CD4-positive, alpha-beta T cell (primary cell): ENCODE measurements around the gene TSPAN18. TPM values are rescaled to one million over a fixed set of nuclear protein-coding genes. Genes with fewer than 3 reads are reported as not detected.

Source experiments
- ATAC-seq: fragments of 200-7000 bp; cut with Tn5 transposase; one replicate; pipeline ENCODE4 v1.10.0; 2022; ENCODE audit warnings: mild to moderate bottlenecking; ENCODE audit not compliant: poor library complexity
- CTCF ChIA-PET: fragments of 350-600 bp; sonication (Branson Sonifier 250); formaldehyde crosslinking; loops from one replicate; lab custom pipeline; 2021; ENCODE audit warnings: antibody characterized with exemption, inconsistent platforms; lab: Charles Lee
- POLR2A ChIA-PET: fragments of 350-600 bp; sonication (Branson Sonifier 250); formaldehyde crosslinking; loops from one replicate; lab custom pipeline; 2021; ENCODE audit warnings: antibody characterized with exemption, inconsistent platforms; lab: Charles Lee
- DNase-seq, 14 experiments: peaks; one replicate each; pipeline ENCODE4 v3.0.0-alpha.2; 2013 to 2020; ENCODE audit warnings: mixed read lengths in 2 of 14
- H3K27ac ChIP-seq, 2 donors: one replicate each; pipeline versions ENCODE4 v1.5.1 to v1.7.0; 2013; ENCODE audit warnings: low read length in 2 of 2, low read depth in 1 of 2, mild to moderate bottlenecking in 1 of 2
- H3K27me3 ChIP-seq, 2 experiments: 1 replicate in 1 of 2; 2 replicates in 1 of 2; pipeline versions ENCODE4 v1.6.1 to v1.7.0; 2013; ENCODE audit warnings: low read length in 2 of 2, control low read depth in 1 of 2, mild to moderate bottlenecking in 1 of 2, moderate library complexity in 1 of 2; ENCODE audit not compliant: insufficient read depth in 2 of 2, control insufficient read depth in 1 of 2
- H3K36me3 ChIP-seq: one replicate; pipeline ENCODE4 v1.6.1; 2013; ENCODE audit warnings: low read length, control low read depth; ENCODE audit not compliant: insufficient read depth
- H3K4me1 ChIP-seq: one replicate; pipeline ENCODE4 v1.6.1; 2013; ENCODE audit warnings: low read length, control low read depth; ENCODE audit not compliant: insufficient read depth
- H3K4me3 ChIP-seq: one replicate; pipeline ENCODE4 v1.5.1; 2013; ENCODE audit warnings: mild to moderate bottlenecking, low read length, moderate library complexity
- H3K9me3 ChIP-seq, 2 experiments: 1 replicate in 1 of 2; 2 replicates in 1 of 2; pipeline versions ENCODE4 v1.6.1 to v1.7.0; 2013; ENCODE audit warnings: low read length in 2 of 2, mild to moderate bottlenecking in 2 of 2, control low read depth in 1 of 2, moderate library complexity in 1 of 2; ENCODE audit not compliant: control insufficient read depth in 1 of 2, insufficient read depth in 1 of 2
- H3K27ac Mint-ChIP-seq: one replicate; pipeline ENCODE4 v1.8.0; 2020; ENCODE audit warnings: mixed read lengths
- H3K27me3 Mint-ChIP-seq: one replicate; pipeline ENCODE4 v1.8.0; 2021; ENCODE audit warnings: mixed read lengths
- H3K36me3 Mint-ChIP-seq: one replicate; pipeline ENCODE4 v1.8.0; 2021; ENCODE audit warnings: low read depth, mixed read lengths
- H3K4me1 Mint-ChIP-seq: one replicate; pipeline ENCODE4 v1.8.0; 2021; ENCODE audit warnings: low read depth, mixed read lengths
- H3K4me3 Mint-ChIP-seq: one replicate; pipeline ENCODE4 v1.8.0; 2020; ENCODE audit warnings: mild to moderate bottlenecking, mixed read lengths
- H3K9me3 Mint-ChIP-seq: one replicate; pipeline ENCODE4 v1.8.0; 2020; ENCODE audit warnings: mixed read lengths
- CTCF ChIP-seq: fragments of 200-600 bp; IDR thresholded peaks from one replicate; pipeline ENCODE4 v1.8.0; 2022; ENCODE audit warnings: antibody characterized with exemption, mild to moderate bottlenecking
- intact Hi-C, 2 experiments: fragments of 100-400 bp; cut with DNase I in 1 of 2; cut with micrococcal nuclease in 1 of 2; formaldehyde crosslinking; loops; one replicate each; pipeline versions ENCODE4 v1.15.1 to v1.9.0; 2023 to 2025; cut with DNase I, micrococcal nuclease
- total RNA-seq, 174 experiments: library from RNA in 2 of 174; stranded (reverse) in 2 of 174; gene quantifications; one replicate each; pipeline ENCODE4 v1.2.3 and lab custom pipeline; 2021 to 2026

TSPAN18 gene
- total RNA-seq, 2 experiments from 2014 or later, result 23.0 to 25.3 TPM

- ChIA-PET CTCF (no interaction called here), POLR2A (no interaction called here)
- no peaks in the 10 kb centered on the region for H3K4me1 Mint-ChIP-seq
These were observed 70.3 kb downstream of the TSPAN18 start for GRCh38 chr11:44797051-44797450.

GRCh38 chr11:44797886-44798606, 71.3 kb downstream of the TSPAN18 start:
- peaks cover 6% of the 10 kb centered on the region for H3K27me3 Mint-ChIP-seq
- H3K9me3 ChIP-seq, result no peaks in the 10 kb centered on the region
- H3K4me3 Mint-ChIP-seq, result no peak overlapping the region
- intact Hi-C loops, result no loop called here
- H3K27me3 ChIP-seq, result no peaks in the 10 kb centered on the region
- no peak for TF ChIP-seq CTCF
- H3K27ac ChIP-seq, result no peak overlapping the region
- H3K4me1 ChIP-seq, result no peaks in the 10 kb centered on the region
- DNase-seq (no peak), ATAC-seq (no peak)
- H3K4me3 ChIP-seq, result no peak overlapping the region
- no peaks in the 10 kb centered on the region for H3K9me3 Mint-ChIP-seq
- CTCF ChIA-PET, result no interaction called here
- H3K27ac Mint-ChIP-seq, result no peak overlapping the region
- POLR2A ChIA-PET, result no interaction called here
- H3K36me3 ChIP-seq, result peaks cover 3% of the 10 kb centered on the region
- H3K4me1 Mint-ChIP-seq, result no peaks in the 10 kb centered on the region
- no peaks in the 10 kb centered on the region for H3K36me3 Mint-ChIP-seq

More at GRCh38 chr11:44797051-44797450, 70.3 kb downstream of the TSPAN18 start:
- Histone ChIP-seq H3K9me3 (no peaks in the 10 kb centered on the region), H3K4me1 (peaks cover 3% of the 10 kb centered on the region), H3K27ac (no peak overlapping the region), H3K4me3 (no peak overlapping the region), H3K27me3 (no peaks in the 10 kb centered on the region), H3K36me3 (peaks cover 3% of the 10 kb centered on the region)
- Mint-ChIP-seq H3K4me3 (no peak overlapping the region), H3K36me3 (no peaks in the 10 kb centered on the region), H3K9me3 (no peaks in the 10 kb centered on the region), H3K27me3 (peaks cover 6% of the 10 kb centered on the region), H3K27ac (no peak overlapping the region)
- intact Hi-C loops, result no loop called here
- no peak for ATAC-seq
- DNase-seq, result no peak
- TF ChIP-seq CTCF, result no peak

- Mint-ChIP-seq H3K4me3 (no peak overlapping the region), H3K27me3 (peaks cover 6% of the 10 kb centered on the region), H3K36me3 (no peaks in the 10 kb centered on the region), H3K9me3 (no peaks in the 10 kb centered on the region), H3K27ac (no peak overlapping the region), H3K4me1 (no peaks in the 10 kb centered on the region)
- H3K36me3 ChIP-seq, result peaks cover 4% of the 10 kb centered on the region
- CTCF ChIA-PET, result no interaction called here
- no peak for DNase-seq
- TF ChIP-seq CTCF, result no peak
- no peaks in the 10 kb centered on the region for H3K4me1 ChIP-seq
- no peak overlapping the region for H3K4me3 ChIP-seq
- intact Hi-C loops, result no loop called here
- no peak overlapping the region for H3K27ac ChIP-seq
- POLR2A ChIA-PET, result no interaction called here
- no peaks in the 10 kb centered on the region for H3K9me3 ChIP-seq
- ATAC-seq, result no peak
- H3K27me3 ChIP-seq, result no peaks in the 10 kb centered on the region
These were observed 71.8 kb downstream of the TSPAN18 start for GRCh38 chr11:44798607-44798972.
